ENCODE measurements around the gene MRLN.

The MRLN gene

GRCh38 chr10:59702347-59702746 is 50.9 kb downstream of the MRLN start:
- no peak for DNase-seq

- no peak for DNase-seq
These were observed 52.5 kb downstream of the MRLN start for GRCh38 chr10:59700709-59701108.

- no peak for DNase-seq
These were observed 54.9 kb downstream of the MRLN start for GRCh38 chr10:59698326-59698725.

- DNase-seq = no peak
These were observed 57.6 kb downstream of the MRLN start for GRCh38 chr10:59695637-59696036.

- DNase-seq = no peak
These were observed 58.3 kb downstream of the MRLN start for GRCh38 chr10:59694936-59695335.

GRCh38 chr10:59692113-59692512 is 61.1 kb downstream of the MRLN start:
- DNase-seq = no peak

GRCh38 chr10:59688921-59689351 is 64.3 kb downstream of the MRLN start:
- no peak for DNase-seq

- DNase-seq = no peak
These were observed 65.6 kb downstream of the MRLN start for GRCh38 chr10:59687657-59688056.
